KMS-11 (cell line): Measurements from ENCODE around the gene VPS33B.
"Not testable (repeated sequence)": the region's sequence is repeated elsewhere in the genome, so short reads cannot be mapped to it uniquely, and the experiment has no call there.

ENCODE experiments used
- H2AFZ ChIP-seq: fragments of 200-600 bp; sonication (generic); 2 replicates; pipeline ENCODE4 v1.6.1; 2016; ENCODE audit warnings: antibody characterized with exemption, mixed run types, low read depth
- H3K27ac ChIP-seq: fragments of 200-600 bp; sonication (generic); 2 replicates; pipeline ENCODE4 v1.6.1; 2016; ENCODE audit warnings: mild to moderate bottlenecking, mixed run types
- H3K27me3 ChIP-seq: fragments of 200-600 bp; sonication (generic); 2 replicates; pipeline ENCODE4 v1.6.1; 2017; ENCODE audit warnings: mild to moderate bottlenecking, low read depth, mixed run types, moderate library complexity; ENCODE audit not compliant: insufficient read depth
- H3K36me3 ChIP-seq: fragments of 200-600 bp; sonication (generic); 2 replicates; pipeline ENCODE4 v1.6.1; 2017; ENCODE audit warnings: mild to moderate bottlenecking, mixed run types; ENCODE audit not compliant: insufficient read depth
- H3K4me1 ChIP-seq: fragments of 200-600 bp; sonication (generic); 2 replicates; pipeline ENCODE4 v1.6.1; 2016; ENCODE audit warnings: mild to moderate bottlenecking, low read depth, mixed run types; ENCODE audit not compliant: poor library complexity, severe bottlenecking
- H3K4me2 ChIP-seq: fragments of 200-600 bp; sonication (generic); 2 replicates; pipeline ENCODE4 v1.7.0; 2016; ENCODE audit warnings: mild to moderate bottlenecking, mixed run types
- H3K4me3 ChIP-seq: fragments of 200-600 bp; sonication (generic); IDR thresholded peaks from 2 replicates; pipeline ENCODE4 v1.6.1; 2017; ENCODE audit warnings: low read depth, low read length, mixed read lengths; ENCODE audit not compliant: insufficient read depth
- H3K79me2 ChIP-seq: fragments of 200-600 bp; sonication (generic); 2 replicates; pipeline ENCODE4 v1.6.1; 2016; ENCODE audit warnings: low read depth, mixed run types; ENCODE audit not compliant: insufficient read depth
- H3K9ac ChIP-seq: fragments of 200-600 bp; sonication (generic); 2 replicates; pipeline ENCODE4 v1.6.1; 2016; ENCODE audit warnings: mild to moderate bottlenecking, mixed run types
- H4K20me1 ChIP-seq: fragments of 200-600 bp; sonication (generic); 2 replicates; pipeline ENCODE4 v1.6.1; 2016; ENCODE audit warnings: mild to moderate bottlenecking, mixed run types; ENCODE audit not compliant: insufficient read depth
- CTCF ChIP-seq: fragments of 200-600 bp; sonication (generic); conservative IDR thresholded peaks from 2 replicates; pipeline ENCODE4 v1.6.1; 2017; ENCODE audit warnings: low read depth, mild to moderate bottlenecking, antibody characterized with exemption, low read length, moderate library complexity, mixed read lengths

VPS33B gene

GRCh38 chr15:91021516-91022074 lies 799 bp downstream of the VPS33B start:
- TF ChIP-seq CTCF: no peak
- peak overlapping the region; percentile 96 for H2AFZ ChIP-seq

GRCh38 chr15:91018158-91018557 lies 4.2 kb downstream of the VPS33B start:
- H3K27ac ChIP-seq: no peak overlapping the region
- peaks cover 11% of the 10 kb centered on the region; the same call in 1 of the 2 replicates for H3K79me2 ChIP-seq
- no peak overlapping the region for H3K9ac ChIP-seq
- H3K27me3 ChIP-seq: no peaks in the 10 kb centered on the region
- H3K4me3 ChIP-seq: no peak overlapping the region
- H3K4me1 ChIP-seq: peaks cover 15% of the 10 kb centered on the region
- TF ChIP-seq CTCF: no peak
- no peaks in the 10 kb centered on the region for H4K20me1 ChIP-seq
- H3K36me3 ChIP-seq: no peaks in the 10 kb centered on the region
- H2AFZ ChIP-seq: no peak overlapping the region
- H3K4me2 ChIP-seq: no peak overlapping the region

More at GRCh38 chr15:91021516-91022074, 799 bp downstream of the VPS33B start:
- Histone ChIP-seq H4K20me1 (no peaks in the 10 kb centered on the region), H3K27ac (no peak overlapping the region), H3K36me3 (no peaks in the 10 kb centered on the region), H3K4me3 (no peak overlapping the region), H3K79me2 (peaks cover 11% of the 10 kb centered on the region; the same call in 1 of the 2 replicates), H3K9ac (peak overlapping the region; percentile 41; the same call in 1 of the 2 replicates), H3K27me3 (no peaks in the 10 kb centered on the region), H3K4me2 (peak overlapping the region; percentile 100), H3K4me1 (peaks cover 19% of the 10 kb centered on the region)

GRCh38 chr15:91017716-91018115 lies 4.7 kb downstream of the VPS33B start:
- H3K4me1 ChIP-seq: peaks cover 11% of the 10 kb centered on the region
- H3K36me3 ChIP-seq: no peaks in the 10 kb centered on the region
- no peak overlapping the region for H3K27ac ChIP-seq
- no peak overlapping the region for H2AFZ ChIP-seq
- peaks cover 11% of the 10 kb centered on the region; the same call in 1 of the 2 replicates for H3K79me2 ChIP-seq
- no peaks in the 10 kb centered on the region for H4K20me1 ChIP-seq
- H3K9ac ChIP-seq: no peak overlapping the region
- no peaks in the 10 kb centered on the region for H3K27me3 ChIP-seq
- H3K4me2 ChIP-seq: no peak overlapping the region
- H3K4me3 ChIP-seq: no peak overlapping the region
- TF ChIP-seq CTCF: no peak

- H3K27me3 ChIP-seq, H3K9ac ChIP-seq, H3K4me1 ChIP-seq, H2AFZ ChIP-seq, H3K4me3 ChIP-seq, H4K20me1 ChIP-seq, H3K36me3 ChIP-seq, H3K79me2 ChIP-seq, H3K27ac ChIP-seq, H3K4me2 ChIP-seq: not testable (repeated sequence)
These were observed 8.7 kb downstream of the VPS33B start for GRCh38 chr15:91013701-91014100.

- H3K36me3 ChIP-seq: no peaks in the 10 kb centered on the region
These were observed 15.1 kb downstream of the VPS33B start for GRCh38 chr15:91007266-91007665.

More at GRCh38 chr15:91007266-91007665, 15.1 kb downstream of the VPS33B start:
- Histone ChIP-seq H4K20me1 (no peaks in the 10 kb centered on the region), H3K79me2 (no peaks in the 10 kb centered on the region), H3K4me1 (no peaks in the 10 kb centered on the region), H3K27ac (no peak overlapping the region), H3K4me2 (no peak overlapping the region), H3K27me3 (no peaks in the 10 kb centered on the region), H3K4me3 (no peak overlapping the region), H2AFZ (no peak overlapping the region), H3K9ac (no peak overlapping the region)
- no peak for TF ChIP-seq CTCF
